ENCODE results near the gene FOLR3.

The FOLR3 gene

DNA sequence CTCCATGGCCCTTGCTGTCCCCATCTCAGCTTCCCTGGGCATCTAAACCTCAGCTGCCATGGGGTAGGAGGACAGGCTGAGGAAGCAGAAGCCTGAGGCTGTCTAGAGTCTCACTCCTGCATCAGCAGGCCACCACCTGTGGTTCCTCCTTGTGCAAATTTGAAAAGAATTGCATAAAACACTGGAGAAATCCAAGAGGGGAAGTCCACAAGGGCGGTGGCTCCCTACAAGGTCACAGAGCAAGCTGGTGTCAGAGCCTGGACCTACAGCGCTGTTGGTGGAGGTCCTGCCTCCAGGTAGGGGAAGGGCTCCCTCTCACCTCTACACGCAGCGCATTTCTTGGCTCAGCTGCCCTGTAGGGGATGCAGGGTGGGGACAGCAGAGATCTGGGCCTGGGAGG lies at the start of gene FOLR3:
Gene FOLR3, plus strand, starts transcription at position 253 of the 400 bp plus-strand sequence. CDS start 228 bp downstream, outside the sequence.
- DNase-seq, result peak; percentile 59

DNA sequence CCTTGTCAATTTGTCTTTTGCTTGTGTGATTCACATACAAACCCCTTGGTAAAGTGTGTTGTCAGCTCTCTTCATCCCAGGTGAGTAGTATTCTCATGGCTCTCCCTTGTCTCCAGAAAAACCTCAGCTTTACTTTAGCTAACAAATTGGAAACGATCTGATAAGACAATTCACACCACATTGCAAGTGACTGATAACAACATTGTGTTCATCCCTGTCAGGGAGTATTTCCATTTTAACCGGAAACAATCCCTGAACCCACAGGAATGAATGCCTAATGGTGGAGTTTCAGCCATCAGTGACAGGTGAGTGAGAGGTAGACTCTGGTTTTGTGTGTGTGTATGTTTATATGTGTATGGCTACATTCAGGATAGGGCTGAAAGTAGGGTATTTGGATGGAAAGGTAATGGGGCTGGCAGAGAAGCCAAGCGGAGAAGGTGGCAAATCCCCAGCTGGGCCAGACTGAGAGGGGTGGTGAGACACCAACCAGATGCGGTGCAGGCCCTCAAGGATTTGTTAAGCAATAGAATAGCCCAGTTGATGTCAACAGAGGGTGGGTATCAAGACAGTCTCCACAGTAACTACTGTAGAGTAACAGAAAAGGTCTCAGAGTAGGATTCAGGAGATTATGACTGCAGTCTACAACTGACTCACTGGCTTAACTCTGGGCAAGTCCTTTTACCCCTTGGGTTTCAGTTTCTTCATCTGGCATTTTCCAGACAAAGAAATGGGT lies 47.3 kb upstream of the FOLR3 start:
- DNase-seq, result peak; percentile 16

DNA sequence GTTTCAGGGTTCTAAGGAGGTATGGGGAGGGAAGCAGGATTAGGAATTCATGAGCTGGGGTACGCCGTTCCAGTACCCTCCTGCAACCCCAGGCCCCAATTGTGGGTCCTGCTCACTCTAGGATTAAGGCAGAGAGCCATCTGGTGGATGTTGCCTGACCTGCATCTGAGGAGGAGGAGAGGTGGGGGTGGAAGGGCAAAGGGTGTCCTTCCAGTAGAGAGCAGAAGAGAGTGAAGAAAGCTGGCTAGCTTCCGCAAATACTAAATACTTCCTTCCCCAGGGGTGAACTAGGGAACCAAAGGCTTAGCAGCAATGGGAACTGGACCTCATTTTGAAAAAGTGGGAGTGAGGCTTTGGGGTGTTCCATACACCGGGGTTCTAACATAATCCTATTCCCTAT lies 44.2 kb upstream of the FOLR3 start:
- DNase-seq, result peak; percentile 87

DNA sequence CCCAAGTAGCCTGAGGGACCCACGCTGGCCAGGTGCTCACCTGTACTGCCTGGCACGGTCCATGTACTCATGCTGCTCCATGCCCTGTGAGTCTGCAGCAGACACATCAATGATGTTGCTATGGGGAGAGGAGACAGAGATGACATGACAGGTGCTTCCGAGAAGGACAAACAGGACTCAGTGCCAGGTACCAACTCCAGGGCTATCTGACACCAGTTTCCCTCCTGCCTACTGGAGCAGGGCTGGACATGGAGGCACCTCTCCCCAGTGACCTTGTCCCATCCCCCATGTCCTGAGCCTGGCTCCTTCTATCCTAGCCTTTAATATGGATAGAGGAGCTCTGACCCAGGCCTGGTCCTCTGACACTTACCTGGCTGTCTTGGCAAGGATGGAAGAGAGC lies 36.8 kb upstream of the FOLR3 start:
- DNase-seq, result no peak

DNA sequence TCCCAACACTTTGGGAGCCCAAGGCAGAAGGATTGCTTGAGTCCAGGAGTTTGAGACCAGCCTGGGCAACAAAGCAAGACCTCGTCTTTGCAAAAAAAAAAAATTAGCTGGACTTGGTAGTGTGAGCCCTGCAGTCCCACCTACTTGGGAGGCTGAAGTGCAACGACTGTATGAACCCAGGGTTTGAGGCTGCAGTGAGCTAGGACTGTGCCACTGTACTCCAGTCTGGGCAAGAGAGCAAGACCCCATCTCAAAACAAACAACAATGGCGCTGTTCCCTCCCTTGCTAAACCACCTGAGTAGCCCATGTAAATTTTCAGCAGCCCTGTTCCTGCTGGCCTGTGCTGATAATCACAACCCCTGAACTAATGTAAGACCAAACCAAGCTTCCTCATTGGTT lies 35.5 kb upstream of the FOLR3 start:
- DNase-seq, result no peak

DNA sequence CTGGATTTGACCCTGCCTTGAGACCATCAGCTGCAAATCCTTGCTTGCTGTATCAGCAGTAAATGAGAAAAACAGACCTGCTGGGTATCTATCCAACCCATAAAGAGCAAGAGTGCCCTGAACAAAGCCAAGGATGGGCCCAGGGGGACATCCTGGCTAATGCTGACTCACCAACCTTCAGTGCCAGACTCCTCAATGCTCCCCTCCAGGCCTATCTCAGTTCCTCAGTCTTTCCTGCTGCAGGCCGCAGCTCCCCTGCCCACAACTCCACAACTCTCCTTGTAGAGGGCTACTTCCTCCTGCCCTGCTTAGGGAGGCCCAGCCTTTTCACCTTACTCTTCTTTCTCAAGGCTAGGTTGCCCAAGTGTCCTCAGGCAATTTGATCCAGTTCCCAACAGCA lies 35.1 kb upstream of the FOLR3 start:
- peak; percentile 57 for DNase-seq

DNA sequence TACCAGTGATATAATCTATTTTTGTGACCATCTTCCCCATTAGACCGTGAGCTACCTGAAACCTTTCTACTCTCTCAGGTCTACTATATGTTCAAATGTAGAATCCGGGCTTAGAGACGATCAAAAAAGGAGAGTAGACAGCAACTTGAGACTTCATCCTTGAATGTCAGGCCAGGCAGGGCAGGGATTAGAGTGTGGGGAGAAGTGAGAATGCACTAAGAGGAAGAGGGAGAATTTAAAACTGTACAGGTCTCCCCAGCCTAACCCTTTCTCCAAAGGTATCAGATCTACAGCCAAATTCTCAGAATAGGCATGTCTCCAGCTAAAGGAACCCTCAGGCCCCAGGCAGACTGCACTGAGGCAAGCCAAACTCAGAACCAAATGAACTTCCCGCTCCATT lies 33.4 kb upstream of the FOLR3 start:
- DNase-seq, result peak; percentile 32

DNA sequence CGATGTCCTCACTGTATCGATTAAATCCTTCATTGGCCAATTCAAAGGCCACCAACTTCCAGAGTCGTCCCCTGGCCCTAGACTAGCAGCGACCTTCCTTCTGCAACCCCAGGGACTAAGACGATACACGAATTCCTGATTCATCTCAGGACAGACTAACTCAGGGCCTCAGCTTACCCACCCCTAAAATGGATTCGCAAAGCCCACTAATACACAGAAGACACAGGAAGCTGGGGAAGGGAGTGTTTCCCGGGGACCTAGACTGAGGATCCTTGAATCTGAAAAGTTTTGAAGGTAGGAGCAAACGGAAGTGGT lies 32.9 kb upstream of the FOLR3 start:
- DNase-seq, result no peak

DNA sequence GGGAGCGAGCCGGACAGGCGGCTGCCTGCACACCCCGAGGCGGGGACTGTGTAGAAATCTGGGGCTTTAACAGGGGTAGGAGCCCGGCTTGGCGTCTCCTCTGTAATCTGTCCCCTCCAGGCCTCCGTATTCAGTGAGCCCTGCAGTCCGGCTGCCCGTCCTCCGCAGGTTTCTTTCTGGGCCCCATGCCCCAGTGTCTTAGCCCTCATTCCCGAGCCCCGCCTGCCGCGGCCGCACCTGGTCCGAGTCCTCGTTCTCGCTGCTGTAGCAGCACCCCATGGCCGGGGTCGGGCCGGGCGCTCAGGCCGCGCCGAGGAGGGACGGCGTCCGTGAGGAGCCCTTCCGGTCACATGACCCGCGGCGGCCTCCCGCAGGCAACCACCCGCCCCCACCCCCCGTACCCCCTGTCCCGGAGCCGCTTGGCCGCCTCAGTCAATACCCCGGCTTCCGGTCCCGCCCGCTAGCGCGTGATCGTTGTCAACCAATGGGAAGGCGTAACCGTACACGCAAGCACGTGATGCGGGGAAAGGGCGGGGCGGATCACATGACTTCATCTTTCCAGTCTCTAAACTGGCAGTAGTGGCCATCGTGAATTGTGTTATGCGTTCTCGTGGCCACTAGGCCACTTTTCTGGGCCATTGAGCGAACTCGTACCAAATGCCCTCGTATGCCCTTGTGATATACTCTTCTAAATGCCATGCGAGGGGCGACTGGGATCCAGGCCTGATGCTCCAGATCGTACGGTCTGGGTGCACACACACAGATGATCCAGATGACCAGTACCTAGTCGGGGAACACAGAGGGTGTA lies 32.4 kb upstream of the FOLR3 start, which contains the start of gene LAMTOR1:
Gene LAMTOR1, minus strand, starts transcription at position 352 of the 808 bp plus-strand sequence. Its CDS starts 73 bp downstream, at position 279.
- DNase-seq, result peak; percentile 100

DNA sequence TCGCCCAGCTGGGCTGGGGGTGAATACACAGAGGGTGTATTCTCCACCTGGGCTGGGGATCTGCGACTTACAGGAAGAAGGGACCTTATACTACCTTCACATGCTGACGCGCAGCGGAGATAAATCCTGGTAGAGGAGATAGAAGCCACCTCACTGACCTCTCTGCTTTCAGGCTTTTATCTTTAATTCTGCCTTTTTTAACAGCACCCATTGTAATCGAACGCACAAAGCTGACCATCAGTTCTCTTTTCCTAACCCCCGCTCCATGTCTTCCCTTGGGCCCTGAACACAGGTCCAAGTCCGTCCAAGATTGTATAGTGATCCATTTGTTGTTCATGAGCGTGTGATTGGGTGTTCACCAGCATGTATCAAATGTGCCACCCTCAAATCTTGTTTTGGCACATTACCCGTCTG lies 31.8 kb upstream of the FOLR3 start:
- DNase-seq, result no peak

DNA sequence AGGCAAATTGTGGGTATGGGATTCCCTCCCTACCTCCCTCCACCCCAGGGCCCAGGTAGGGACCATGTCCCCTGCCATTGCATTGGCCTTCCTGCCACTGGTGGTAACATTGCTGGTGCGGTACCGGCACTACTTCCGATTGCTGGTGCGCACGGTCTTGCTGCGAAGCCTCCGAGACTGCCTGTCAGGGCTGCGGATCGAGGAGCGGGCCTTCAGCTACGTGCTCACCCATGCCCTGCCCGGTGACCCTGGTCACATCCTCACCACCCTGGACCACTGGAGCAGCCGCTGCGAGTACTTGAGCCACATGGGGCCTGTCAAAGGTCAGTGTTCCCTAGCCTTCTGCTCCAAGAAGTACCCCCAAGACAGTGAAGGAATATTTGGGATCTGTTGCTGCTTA lies 29.6 kb upstream of the FOLR3 start, which contains the start of gene TOMT:
Gene TOMT, plus strand, starts transcription at position 37 of the 400 bp plus-strand sequence. Its CDS starts 28 bp downstream, at position 65.
- no peak for DNase-seq

DNA sequence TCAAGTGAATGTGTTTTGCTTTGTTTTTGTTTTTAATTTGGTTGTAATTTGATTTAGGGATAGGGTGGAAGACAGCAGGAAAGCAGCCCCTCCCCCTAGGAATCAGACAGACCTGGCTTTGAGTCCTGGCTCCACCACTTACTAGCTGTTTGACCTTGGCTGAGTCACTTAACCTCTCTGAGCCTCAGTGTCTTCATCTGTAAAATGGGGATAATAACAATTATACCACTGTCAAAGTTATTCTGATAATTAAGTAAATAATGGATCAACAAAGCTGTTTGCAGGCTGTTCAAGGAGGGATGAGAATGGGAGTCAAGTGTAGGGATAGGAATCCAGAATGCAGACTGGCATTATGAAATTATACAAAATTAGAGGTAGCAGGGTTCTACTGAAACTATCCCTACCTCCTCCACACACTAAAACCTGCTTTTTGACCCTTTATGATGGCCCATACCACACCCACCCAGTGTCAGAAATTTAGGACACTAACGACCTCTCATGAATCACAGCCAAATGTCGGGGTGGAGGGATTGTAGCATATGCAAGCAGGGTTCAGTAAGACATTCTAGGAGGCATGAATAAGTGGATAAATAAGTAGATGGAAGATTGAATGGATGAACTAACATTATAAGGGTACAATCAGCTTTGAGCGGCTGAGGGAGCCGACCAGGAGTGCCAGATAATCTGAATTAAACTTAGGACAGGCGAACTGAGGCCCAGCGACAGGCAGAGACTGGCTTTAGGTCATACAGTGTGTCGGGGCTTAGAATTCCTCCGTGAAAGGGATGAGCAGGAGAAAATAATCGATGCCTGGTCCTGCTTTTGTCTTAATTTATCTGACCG lies 24.0 kb upstream of the FOLR3 start:
- DNase-seq, result no peak

DNA sequence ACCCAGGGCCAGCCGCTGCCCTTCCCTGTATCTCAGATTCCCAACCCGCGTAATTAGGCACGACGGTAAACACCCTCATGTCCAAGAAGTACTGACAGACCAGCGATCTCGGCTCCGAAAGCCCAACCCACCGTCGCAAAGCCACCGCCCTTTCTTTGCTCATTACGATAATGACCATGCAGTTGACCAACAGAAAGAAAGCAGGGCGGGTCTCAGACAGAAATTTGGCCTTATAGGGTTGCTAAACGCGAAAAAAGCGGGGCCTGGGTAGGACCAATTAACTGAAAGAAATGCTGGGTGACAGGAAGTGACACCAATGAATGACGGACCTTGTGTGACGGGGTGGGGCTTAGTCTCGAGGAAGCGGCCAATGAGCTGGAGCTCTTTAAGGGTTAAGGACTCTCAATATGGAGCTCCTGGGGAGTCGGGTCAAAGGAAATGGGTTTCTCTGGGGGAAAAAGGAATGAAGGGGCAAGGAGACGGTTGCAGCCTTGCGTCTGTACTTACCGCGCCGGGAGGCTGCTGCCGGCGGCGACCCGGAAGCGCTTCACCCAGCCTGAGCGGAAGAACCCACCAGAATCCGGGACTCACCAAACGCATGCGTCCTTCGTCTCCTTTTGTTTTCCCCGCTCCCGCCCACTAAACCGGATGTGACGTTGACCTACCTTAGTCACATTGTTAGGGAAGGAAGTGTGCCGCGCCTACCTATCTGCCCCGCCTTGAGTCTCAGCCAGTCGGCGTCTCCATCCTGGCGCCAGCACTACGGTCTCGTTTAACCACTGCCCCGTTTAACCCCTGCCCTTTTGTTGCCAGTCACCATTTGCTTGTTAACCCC lies 23.2 kb upstream of the FOLR3 start, which contains the start of gene ANAPC15:
Gene ANAPC15, minus strand, starts transcription at position 553 of the 835 bp plus-strand sequence. CDS start 1,419 bp downstream, outside the sequence.
- DNase-seq, result peak; percentile 100

DNA sequence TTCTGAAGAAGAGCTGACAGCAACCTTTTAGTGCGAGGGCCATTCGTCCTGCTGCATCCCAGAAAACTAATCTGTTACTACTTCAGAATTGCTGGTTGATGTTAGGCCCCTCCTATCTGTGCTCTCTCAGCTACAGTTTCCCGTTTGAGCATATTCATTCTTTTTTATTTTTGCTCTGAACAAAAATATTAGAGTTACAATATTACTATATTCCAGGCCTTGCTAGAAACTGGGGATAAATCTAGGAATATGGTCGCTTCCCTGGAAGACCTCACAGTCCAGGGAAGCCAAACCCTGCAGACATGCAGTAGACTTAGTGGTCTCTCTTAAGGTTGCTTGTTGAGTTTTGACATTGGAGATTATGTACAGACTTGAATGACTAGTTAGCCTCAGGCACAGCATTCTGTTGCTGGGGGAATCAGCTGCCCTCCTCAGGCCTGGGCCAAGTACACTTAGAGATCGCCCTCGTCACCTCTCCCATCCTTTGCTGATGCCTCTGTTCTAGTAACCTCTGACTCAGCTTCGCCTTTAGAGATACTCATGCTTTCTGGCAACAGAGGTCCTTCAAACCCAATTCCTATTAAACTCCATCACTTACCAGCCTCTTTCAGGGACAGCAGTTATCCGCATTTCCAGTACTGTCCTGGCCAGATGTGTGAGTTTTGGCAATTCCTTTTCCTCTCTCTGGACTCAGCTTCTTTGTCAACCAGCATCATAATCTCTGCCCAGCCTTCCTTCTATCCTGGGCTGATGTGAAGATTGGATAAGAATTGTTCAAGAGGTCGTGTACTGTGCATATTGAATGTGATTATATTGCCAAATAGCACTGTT lies 22.3 kb upstream of the FOLR3 start:
- no peak for DNase-seq

DNA sequence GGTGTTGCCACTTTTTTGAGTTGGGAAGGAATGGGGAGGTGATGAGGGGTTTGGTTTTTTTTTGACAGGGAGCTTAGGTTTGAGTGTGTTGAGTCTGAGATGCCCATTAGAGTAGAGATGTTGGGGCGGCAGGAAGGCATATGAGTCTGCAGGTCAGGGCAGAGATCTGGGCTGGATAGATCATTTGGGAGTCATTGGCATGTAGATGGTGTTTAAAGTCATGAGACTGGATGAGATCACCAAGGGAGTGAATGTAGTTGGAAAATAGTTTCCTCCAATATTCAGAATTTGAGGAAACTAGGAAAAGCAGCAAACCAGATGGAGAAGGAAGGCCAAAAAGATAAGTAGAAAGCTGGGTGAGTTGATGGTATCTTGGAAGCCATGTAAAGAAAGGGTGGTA lies 21.0 kb upstream of the FOLR3 start:
- no peak for DNase-seq

DNA sequence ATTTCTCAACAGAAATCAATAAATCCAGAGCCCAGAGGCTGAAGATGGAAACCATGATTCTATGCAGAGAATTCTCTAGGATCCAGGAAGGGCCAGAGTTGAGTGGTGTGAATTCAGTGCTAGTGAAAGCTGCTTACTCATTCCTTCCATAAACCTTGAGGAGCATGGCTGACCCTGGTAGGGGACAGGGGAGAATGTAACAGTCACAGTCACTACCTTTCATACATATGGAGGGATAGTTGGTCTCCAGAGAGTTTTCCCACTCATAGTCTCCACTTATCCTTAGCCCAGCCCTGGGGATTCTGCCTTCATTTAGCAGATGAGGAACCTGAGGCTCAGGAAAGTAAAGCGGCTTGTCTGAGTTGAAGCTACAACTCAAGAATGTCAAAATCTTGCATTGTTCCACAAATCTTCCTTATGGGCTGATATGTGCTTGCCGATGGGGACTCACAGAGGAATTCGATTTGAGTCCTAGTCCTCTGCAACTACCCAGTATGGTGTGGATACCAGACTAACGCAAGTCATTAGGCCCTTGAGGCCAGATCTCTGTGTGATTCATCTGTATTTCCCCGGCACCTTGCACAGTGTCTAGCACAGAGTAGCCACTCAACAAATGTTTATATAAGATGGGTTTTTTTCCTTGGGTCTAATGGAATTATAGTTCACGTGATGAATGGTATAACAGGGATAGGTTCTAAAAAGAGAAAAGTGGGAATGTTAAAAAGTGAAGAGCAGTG lies 19.3 kb upstream of the FOLR3 start:
- DNase-seq, result no peak

DNA sequence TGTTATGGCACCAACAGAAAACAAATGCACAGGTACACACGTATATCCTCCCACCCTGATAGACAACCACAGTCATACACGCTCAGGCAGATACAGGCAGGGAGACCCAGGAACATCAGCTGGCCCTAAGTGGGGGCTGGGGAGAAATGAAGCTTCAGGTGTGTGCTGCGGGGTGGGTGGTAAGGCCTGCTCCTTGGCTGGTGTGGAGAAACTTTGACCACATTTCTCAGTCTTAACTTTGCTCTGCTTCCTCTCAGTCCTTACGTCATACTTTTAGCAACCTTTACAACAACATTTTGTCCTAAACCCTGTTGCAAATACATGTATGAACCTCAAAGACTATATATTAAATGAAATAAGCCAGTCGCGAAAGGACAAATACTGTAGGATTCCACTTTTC lies 16.3 kb upstream of the FOLR3 start:
- peak; percentile 43 for DNase-seq

DNA sequence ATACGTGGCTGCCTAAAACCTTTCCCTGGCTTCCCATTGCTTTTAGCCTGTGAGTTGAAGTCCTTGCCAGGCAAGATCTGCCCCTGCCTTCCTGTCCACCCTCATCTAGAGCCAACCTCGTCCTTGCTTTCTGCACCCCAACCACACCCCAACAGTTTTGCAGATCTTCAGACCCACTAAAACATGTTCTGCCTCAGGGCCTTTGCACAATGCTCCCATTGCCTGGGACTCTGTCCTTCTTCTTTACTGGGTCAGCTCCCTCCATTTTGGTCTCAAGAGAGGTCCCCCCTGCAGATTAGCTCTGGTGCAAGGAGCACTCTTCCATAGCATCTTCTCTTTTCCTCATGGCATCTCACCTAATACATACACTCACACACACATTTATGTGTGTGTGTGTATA lies 14.6 kb upstream of the FOLR3 start:
- DNase-seq, result no peak

DNA sequence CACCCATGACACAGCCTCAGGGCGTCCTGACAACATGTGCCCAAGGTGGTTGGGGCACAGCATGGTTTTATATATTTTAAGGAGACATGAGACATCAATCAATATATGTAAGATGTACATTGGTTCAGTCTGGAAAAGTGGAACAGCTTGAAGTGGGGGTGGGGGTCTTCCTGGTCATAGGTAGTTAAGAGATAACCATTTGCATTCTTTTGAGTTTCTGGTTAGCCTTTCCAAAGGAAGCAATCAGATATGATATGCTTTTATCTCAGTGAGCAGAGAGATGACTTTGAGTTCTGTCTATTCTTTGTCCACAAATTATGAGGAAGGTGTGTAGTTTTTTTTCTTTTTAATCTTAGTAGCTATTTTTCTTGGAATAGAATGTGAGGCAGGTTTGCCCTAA lies 12.9 kb upstream of the FOLR3 start:
- DNase-seq, result no peak

DNA sequence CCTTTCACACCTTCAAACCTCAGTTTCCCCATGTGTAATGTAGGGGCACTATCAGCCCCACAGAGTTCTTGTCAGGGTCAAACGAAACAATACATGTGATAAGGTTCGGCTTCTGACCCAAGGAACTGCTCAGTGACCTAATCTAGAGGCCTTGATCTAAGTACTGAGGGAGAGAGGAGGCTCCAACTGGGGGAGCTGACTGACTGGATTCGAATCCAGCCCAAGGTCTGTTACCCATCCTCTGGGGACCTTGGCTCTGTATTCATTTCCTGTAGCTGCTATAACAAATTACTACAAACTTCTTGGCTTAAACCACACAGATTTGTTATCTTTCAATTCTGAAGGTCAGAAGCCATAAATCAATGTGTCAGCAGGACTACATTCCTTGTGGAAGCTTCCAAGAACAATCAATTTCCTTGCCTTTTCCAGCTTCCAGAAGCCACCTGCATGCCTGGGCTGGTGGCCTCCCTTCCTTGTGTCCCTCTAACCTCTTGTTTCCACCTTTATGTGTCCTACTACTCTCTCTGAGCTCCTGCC lies 12.3 kb upstream of the FOLR3 start:
- DNase-seq, result no peak

All from inflammatory macrophage treated with lipopolysaccharide for 4 hours (primary cell).